HCT116 (cell line): Measurements from ENCODE around the gene SLC25A51. TPM values are rescaled to one million over a fixed set of nuclear protein-coding genes. Genes with fewer than 3 reads are reported as not detected.
"Not testable (repeated sequence)": the region's sequence is repeated elsewhere in the genome, so short reads cannot be mapped to it uniquely, and the experiment has no call there.

Experiments
- ATAC-seq: fragments of 200-7000 bp; cut with Tn5 transposase; 2 replicates; pipeline ENCODE4 v1.9.1; 2020; ENCODE audit warnings: mild to moderate bottlenecking, moderate library complexity
- BruUV-seq: library from RNA; stranded (reverse); fragments of 400-500 nt; replicated peaks from 2 replicates; lab custom pipeline; 2021; lab: Mats Ljungman, UMichigan
- CTCF ChIA-PET: fragments of 300-600 bp; sonication (Branson Sonifier 250); formaldehyde crosslinking; loops from one replicate; lab custom pipeline; 2021; ENCODE audit warnings: antibody characterized with exemption; lab: Charles Lee
- POLR2A ChIA-PET: fragments of 300-600, 350-600 bp; sonication (Branson Sonifier 250); formaldehyde crosslinking; loops from one replicate; lab custom pipeline; 2021; ENCODE audit warnings: antibody characterized with exemption; lab: Charles Lee
- RAD21 ChIA-PET, 2 experiments: fragments of 300-600 bp; sonication (Branson Sonifier 250); formaldehyde crosslinking; loops; one replicate each; lab custom pipeline; 2023; ENCODE audit warnings: low total read pairs in 2 of 2; ENCODE audit not compliant: uncharacterized antibody in 2 of 2, unreplicated experiment in 2 of 2, low non-redundant PET in 1 of 2; lab: Charles Lee
- DNase-seq: peaks from one replicate; pipeline ENCODE4 v3.0.0-alpha.2; 2010; ENCODE audit warnings: low read depth, low spot score
- H2AFZ ChIP-seq: fragments of 200-600 bp; shearing (Covaris generic), sonication (generic); 2 replicates; pipeline ENCODE4 v1.6.1; 2017; ENCODE audit warnings: low read depth, mixed run types, mixed read lengths, antibody characterized with exemption, low read length; ENCODE audit not compliant: poor library complexity, severe bottlenecking
- H3K27ac ChIP-seq: 2 replicates; pipeline ENCODE4 v1.5.1; 2012; ENCODE audit warnings: low read depth, low read length
- H3K27me3 ChIP-seq: fragments of 200-600 bp; sonication (generic); 2 replicates; pipeline ENCODE4 v1.6.1; 2016; ENCODE audit warnings: mixed run types, low read length, mixed read lengths; ENCODE audit not compliant: insufficient read depth
- H3K36me3 ChIP-seq, 2 experiments: fragments of 200-500 bp in 1 of 2; fragments of 200-600 bp in 1 of 2; sonication (Bioruptor generic) in 1 of 2; sonication (generic) in 1 of 2; 2 replicates each; pipeline versions ENCODE4 v1.5.1 to v1.6.1; 2014 to 2016; ENCODE audit warnings: low read length in 2 of 2, inconsistent platforms in 1 of 2, mixed read lengths in 1 of 2, mixed run types in 1 of 2; ENCODE audit not compliant: insufficient read depth in 2 of 2, control insufficient read depth in 1 of 2
- H3K4me1 ChIP-seq, 2 experiments: fragments of 200-600 bp in 1 of 2; sonication (generic) in 1 of 2; 2 replicates each; pipeline versions ENCODE4 v1.5.1 to v1.6.1; 2012 to 2017; ENCODE audit warnings: low read length in 2 of 2, inconsistent platforms in 1 of 2, mild to moderate bottlenecking in 1 of 2, mixed read lengths in 1 of 2, mixed run types in 1 of 2, moderate library complexity in 1 of 2; ENCODE audit not compliant: insufficient read depth in 2 of 2, control insufficient read depth in 1 of 2
- H3K4me2 ChIP-seq: fragments of 200-600 bp; sonication (generic); 2 replicates; pipeline ENCODE4 v1.6.1; 2017; ENCODE audit warnings: mixed run types, low read length, mixed read lengths
- H3K4me3 ChIP-seq, 2 experiments: fragments of 200-600 bp in 1 of 2; sonication (generic) in 1 of 2; replicated peaks in 1 of 2; 2 replicates each; pipeline ENCODE4 v1.5.1; 2011 to 2016; ENCODE audit warnings: low read length in 2 of 2, control low read depth in 1 of 2, low read depth in 1 of 2, mild to moderate bottlenecking in 1 of 2, mixed read lengths in 1 of 2, mixed run types in 1 of 2
- H3K79me2 ChIP-seq: fragments of 200-600 bp; sonication (generic); 2 replicates; pipeline ENCODE4 v1.6.1; 2017; ENCODE audit warnings: mild to moderate bottlenecking, mixed run types, low read length, moderate library complexity, mixed read lengths; ENCODE audit not compliant: insufficient read depth
- H3K9ac ChIP-seq: fragments of 200-600 bp; sonication (generic); 2 replicates; pipeline ENCODE4 v1.6.1; 2016; ENCODE audit warnings: low read length, mixed read lengths
- H3K9me2 ChIP-seq: fragments of 200-600 bp; sonication (generic), shearing (Covaris generic); 2 replicates; pipeline ENCODE4 v1.6.1; 2017; ENCODE audit warnings: mixed run types, mild to moderate bottlenecking, moderate library complexity; ENCODE audit not compliant: insufficient read depth
- H3K9me3 ChIP-seq, 2 experiments: fragments of 200-500 bp in 1 of 2; fragments of 200-600 bp in 1 of 2; sonication (Bioruptor generic) in 1 of 2; sonication (generic) in 1 of 2; 2 replicates each; pipeline ENCODE4 v1.6.1; 2014 to 2017; ENCODE audit warnings: low read length in 2 of 2, mixed read lengths in 2 of 2, inconsistent platforms in 1 of 2, low read depth in 1 of 2, mild to moderate bottlenecking in 1 of 2, mixed run types in 1 of 2, moderate library complexity in 1 of 2; ENCODE audit not compliant: control insufficient read depth in 1 of 2, insufficient read depth in 1 of 2
- H4K20me1 ChIP-seq: fragments of 200-600 bp; sonication (generic), shearing (Covaris generic); 2 replicates; pipeline ENCODE4 v1.6.1; 2017; ENCODE audit warnings: mixed run types, mild to moderate bottlenecking, moderate library complexity; ENCODE audit not compliant: insufficient read depth
- CBX3 ChIP-seq: IDR thresholded peaks from 2 replicates; pipeline ENCODE4 v1.6.1; 2012; ENCODE audit warnings: low read depth
- CEBPB ChIP-seq: IDR thresholded peaks from 2 replicates; pipeline ENCODE4 v1.6.1; 2012; ENCODE audit warnings: low read depth
- ELF1 ChIP-seq: IDR thresholded peaks from 2 replicates; pipeline ENCODE4 v1.6.1; 2012; ENCODE audit warnings: low read depth, borderline replicate concordance
- EZH2 ChIP-seq: fragments of 200-600 bp; sonication (generic); IDR thresholded peaks from 2 replicates; pipeline ENCODE4 v1.6.1; 2017; ENCODE audit warnings: antibody characterized with exemption, mixed run types
- EZH2phosphoT487 ChIP-seq: fragments of 200-600 bp; IDR thresholded peaks from 2 replicates; pipeline ENCODE4 v1.6.1; 2018; ENCODE audit warnings: antibody characterized with exemption, borderline replicate concordance
- FOSL1 ChIP-seq: IDR thresholded peaks from 2 replicates; pipeline ENCODE4 v1.6.1; 2012; ENCODE audit warnings: low read depth
- JUND ChIP-seq: IDR thresholded peaks from 2 replicates; pipeline ENCODE4 v1.6.1; 2012
- MAX ChIP-seq: IDR thresholded peaks from 2 replicates; pipeline ENCODE4 v1.6.1; 2012
- POLR2A ChIP-seq: IDR thresholded peaks from 2 replicates; pipeline ENCODE4 v1.7.0; 2011; ENCODE audit warnings: borderline replicate concordance; ENCODE audit not compliant: insufficient read depth, insufficient read length; ENCODE audit errors: extremely low read depth
- POLR2AphosphoS5 ChIP-seq: IDR thresholded peaks from 2 replicates; pipeline ENCODE4 v1.6.1; 2011; ENCODE audit warnings: mild to moderate bottlenecking, low read depth, low read length, moderate library complexity
- RAD21 ChIP-seq: IDR thresholded peaks from 2 replicates; pipeline ENCODE4 v1.6.1; 2012; ENCODE audit warnings: low read depth, mild to moderate bottlenecking
- REST ChIP-seq: IDR thresholded peaks from 2 replicates; pipeline ENCODE4 v1.6.1; 2012; ENCODE audit warnings: low read depth
- SIN3A ChIP-seq: IDR thresholded peaks from 2 replicates; pipeline ENCODE4 v1.6.1; 2012; ENCODE audit warnings: low read depth
- SP1 ChIP-seq: IDR thresholded peaks from 2 replicates; pipeline ENCODE4 v1.6.1; 2012; ENCODE audit warnings: low read depth
- SRF ChIP-seq: IDR thresholded peaks from 2 replicates; pipeline ENCODE4 v1.6.1; 2012; ENCODE audit warnings: low read depth
- TCF7L2 ChIP-seq: IDR thresholded peaks from 2 replicates; pipeline ENCODE4 v1.7.0; 2011; ENCODE audit warnings: borderline replicate concordance, inconsistent platforms; ENCODE audit not compliant: insufficient read depth, insufficient read length; ENCODE audit errors: extremely low read depth
- YY1 ChIP-seq: IDR thresholded peaks from 2 replicates; pipeline ENCODE4 v1.6.1; 2011; ENCODE audit warnings: low read length, low read depth, moderate library complexity, mild to moderate bottlenecking; ENCODE audit not compliant: insufficient replicate concordance; ENCODE audit errors: extremely low read depth
- ZBTB33 ChIP-seq: IDR thresholded peaks from 2 replicates; pipeline ENCODE4 v1.6.1; 2011; ENCODE audit warnings: mild to moderate bottlenecking, low read length, moderate library complexity; ENCODE audit not compliant: insufficient replicate concordance; ENCODE audit errors: extremely low read depth
- ZFX ChIP-seq: fragments of 450-650 bp; IDR thresholded peaks from 2 replicates; pipeline ENCODE4 v1.6.1; 2017
- intact Hi-C: fragments of 100-400 bp; cut with micrococcal nuclease; formaldehyde crosslinking; loops from 2 replicates; pipeline ENCODE4 v1.10.0; 2022
- total RNA-seq: library from RNA; stranded (reverse); gene quantifications from one replicate; pipeline ENCODE4 v1.2.1, GENCODE V29; 2021; ENCODE audit not compliant: unreplicated experiment

Gene SLC25A51
- total RNA-seq, 1 experiment from 2014 or later, result 27.3 TPM

GRCh38 chr9:37910271-37910670, 6.3 kb upstream of the SLC25A51 start:
- no peaks in the 10 kb centered on the region for H3K36me3 ChIP-seq
- RAD21 ChIA-PET, result no interaction called here
- no peaks in the 10 kb centered on the region for H3K9me2 ChIP-seq
- POLR2A ChIA-PET, result no interaction called here
- no peaks in the 10 kb centered on the region for H3K27me3 ChIP-seq
- no TSS peak for BruUV-seq
- TF ChIP-seq SIN3A (no peak), TCF7L2 (no peak), YY1 (no peak), EZH2 (no peak), EZH2phosphoT487 (no peak), POLR2A (no peak), CEBPB (no peak), RAD21 (no peak), POLR2AphosphoS5 (no peak), SRF (no peak), FOSL1 (no peak), MAX (no peak), ZFX (no peak), REST (no peak), ELF1 (no peak), CBX3 (no peak), JUND (no peak), SP1 (no peak), ZBTB33 (no peak)
- no peaks in the 10 kb centered on the region for H3K9me3 ChIP-seq
- H3K4me1 ChIP-seq, result peaks cover 0 to 5% of the 10 kb centered on the region in 2 experiments; a peak in 1 of 4 replicates
- no peaks in the 10 kb centered on the region for H3K79me2 ChIP-seq
- intact Hi-C loops, result loop anchor here (5.0 kb wide), 1 partner anchor 42 kb away; no protein-coding TSS in a partner anchor
- H3K4me3 ChIP-seq, result no peak overlapping the region
- CTCF ChIA-PET, result no interaction called here
- no peak overlapping the region for H3K9ac ChIP-seq
- no peak overlapping the region for H3K4me2 ChIP-seq
- no peak for DNase-seq
- H4K20me1 ChIP-seq, result no peaks in the 10 kb centered on the region
- H3K27ac ChIP-seq, result no peak overlapping the region
- ATAC-seq, result no peak
- H2AFZ ChIP-seq, result no peak overlapping the region

GRCh38 chr9:37909836-37910235, 5.9 kb upstream of the SLC25A51 start:
- ATAC-seq, H3K27me3 ChIP-seq, BruUV-seq, H4K20me1 ChIP-seq, H3K4me1 ChIP-seq, DNase-seq, H3K79me2 ChIP-seq, POLR2A ChIA-PET, H3K4me3 ChIP-seq, H3K27ac ChIP-seq, H2AFZ ChIP-seq, CTCF ChIA-PET, H3K9ac ChIP-seq, H3K9me3 ChIP-seq, H3K9me2 ChIP-seq, RAD21 ChIA-PET, H3K4me2 ChIP-seq, H3K36me3 ChIP-seq: not testable (repeated sequence)
- intact Hi-C loops, result loop anchor here (5.0 kb wide), 1 partner anchor 42 kb away; no protein-coding TSS in a partner anchor
